ENCODE data around the gene SGPP1.
A peak's percentile ranks its signal among the peaks of the same experiment; 100 is the strongest.
"Not testable (repeated sequence)": the region's sequence is repeated elsewhere in the genome, so short reads cannot be mapped to it uniquely, and the experiment has no call there.

SGPP1 gene

DNA sequence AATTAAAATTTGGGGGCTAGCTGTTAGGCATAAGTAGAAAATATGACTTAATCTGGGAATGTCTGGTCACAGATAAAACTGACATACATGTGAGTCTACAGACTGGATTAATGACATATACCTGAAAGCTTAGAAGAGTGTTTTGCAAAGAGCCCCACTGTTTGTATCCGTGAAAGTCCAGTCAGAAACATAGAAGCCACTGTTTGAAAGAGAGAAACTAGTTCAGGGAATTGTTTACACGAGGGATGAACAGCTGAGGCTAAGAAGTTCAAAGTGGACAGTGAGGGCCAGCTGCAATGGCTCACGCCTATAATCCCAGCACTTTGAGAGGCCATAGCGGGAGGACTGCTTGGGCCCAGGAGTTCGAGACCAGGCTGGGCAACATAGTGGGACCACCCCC is 36.2 kb upstream of the SGPP1 start:
- TF ChIP-seq, protein P1, sequence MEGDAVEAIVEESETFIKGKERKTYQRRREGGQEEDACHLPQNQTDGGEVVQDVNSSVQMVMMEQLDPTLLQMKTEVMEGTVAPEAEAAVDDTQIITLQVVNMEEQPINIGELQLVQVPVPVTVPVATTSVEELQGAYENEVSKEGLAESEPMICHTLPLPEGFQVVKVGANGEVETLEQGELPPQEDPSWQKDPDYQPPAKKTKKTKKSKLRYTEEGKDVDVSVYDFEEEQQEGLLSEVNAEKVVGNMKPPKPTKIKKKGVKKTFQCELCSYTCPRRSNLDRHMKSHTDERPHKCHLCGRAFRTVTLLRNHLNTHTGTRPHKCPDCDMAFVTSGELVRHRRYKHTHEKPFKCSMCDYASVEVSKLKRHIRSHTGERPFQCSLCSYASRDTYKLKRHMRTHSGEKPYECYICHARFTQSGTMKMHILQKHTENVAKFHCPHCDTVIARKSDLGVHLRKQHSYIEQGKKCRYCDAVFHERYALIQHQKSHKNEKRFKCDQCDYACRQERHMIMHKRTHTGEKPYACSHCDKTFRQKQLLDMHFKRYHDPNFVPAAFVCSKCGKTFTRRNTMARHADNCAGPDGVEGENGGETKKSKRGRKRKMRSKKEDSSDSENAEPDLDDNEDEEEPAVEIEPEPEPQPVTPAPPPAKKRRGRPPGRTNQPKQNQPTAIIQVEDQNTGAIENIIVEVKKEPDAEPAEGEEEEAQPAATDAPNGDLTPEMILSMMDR (IDR thresholded peaks at IDR 0.05; ENCODE audit: low read length, missing control alignments), result no peak
- H3K4me3 ChIP-seq (replicated peaks; ENCODE audit: low read depth, low read length), result no peak overlapping the region
- no peak for DNase-seq (ENCODE audit: low read depth)

DNA sequence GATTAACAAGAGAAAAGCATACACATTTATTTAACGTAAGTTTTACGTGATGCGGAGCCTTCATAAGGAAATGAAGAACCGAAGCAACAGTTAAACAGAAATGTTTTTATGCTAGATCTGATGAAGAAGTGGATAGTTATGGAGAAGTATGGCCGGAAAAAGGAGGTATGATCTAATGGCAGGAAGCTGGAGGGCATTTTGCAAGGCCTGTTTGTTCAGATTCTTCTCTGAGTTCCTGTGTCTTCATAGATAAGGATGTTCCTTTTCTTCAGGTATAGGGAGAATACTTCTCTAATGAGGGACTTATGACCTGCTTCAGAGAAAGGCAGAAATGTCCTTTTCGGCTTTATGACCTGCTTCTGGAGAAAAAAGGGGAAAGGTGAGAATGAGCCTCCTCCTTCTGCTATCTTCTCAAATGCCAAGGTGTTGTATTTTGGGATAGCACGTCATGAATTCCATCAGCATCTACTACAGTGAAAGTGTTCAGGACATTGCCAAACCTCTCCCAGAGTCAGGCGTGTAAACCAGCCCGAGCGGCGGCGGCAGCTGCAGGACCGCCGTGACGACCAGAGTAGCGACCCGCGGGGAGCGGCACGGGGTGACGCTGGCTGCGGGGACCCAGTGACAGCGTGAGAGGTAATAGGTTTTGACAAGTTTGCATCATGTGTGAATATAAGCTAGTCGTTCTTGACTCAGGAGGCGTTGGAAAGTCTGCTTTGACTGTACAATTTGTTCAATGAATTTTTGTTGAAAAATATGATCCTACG is 33.7 kb upstream of the SGPP1 start:
- TF ChIP-seq, protein P1 (IDR thresholded peaks at IDR 0.05; ENCODE audit: low read length, missing control alignments), result no peak
- no peak overlapping the region for H3K4me3 ChIP-seq (replicated peaks; ENCODE audit: low read depth, low read length)
- DNase-seq (ENCODE audit: low read depth), result no peak

DNA sequence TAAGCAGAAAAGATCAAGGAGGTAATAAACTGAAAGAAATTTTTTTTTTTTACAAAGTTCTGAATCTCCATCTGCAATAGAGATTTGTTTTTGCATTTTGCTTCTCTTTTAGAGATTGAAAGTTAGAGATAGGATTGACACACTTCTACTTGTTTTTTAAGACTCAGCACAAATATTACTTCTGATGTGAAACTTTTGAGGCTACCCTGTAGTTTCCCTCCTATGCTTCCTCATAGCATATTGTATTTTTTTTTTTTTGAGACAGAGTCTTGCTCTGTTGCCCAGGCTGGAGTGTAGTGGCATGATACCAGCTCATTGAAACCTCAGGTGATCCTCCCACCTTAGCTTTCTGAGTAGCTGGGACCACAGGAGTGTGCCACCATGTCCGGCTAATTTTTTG is 32.1 kb upstream of the SGPP1 start:
- DNase-seq (ENCODE audit: low read depth), result no peak
- H3K4me3 ChIP-seq (replicated peaks; ENCODE audit: low read depth, low read length), result no peak overlapping the region

DNA sequence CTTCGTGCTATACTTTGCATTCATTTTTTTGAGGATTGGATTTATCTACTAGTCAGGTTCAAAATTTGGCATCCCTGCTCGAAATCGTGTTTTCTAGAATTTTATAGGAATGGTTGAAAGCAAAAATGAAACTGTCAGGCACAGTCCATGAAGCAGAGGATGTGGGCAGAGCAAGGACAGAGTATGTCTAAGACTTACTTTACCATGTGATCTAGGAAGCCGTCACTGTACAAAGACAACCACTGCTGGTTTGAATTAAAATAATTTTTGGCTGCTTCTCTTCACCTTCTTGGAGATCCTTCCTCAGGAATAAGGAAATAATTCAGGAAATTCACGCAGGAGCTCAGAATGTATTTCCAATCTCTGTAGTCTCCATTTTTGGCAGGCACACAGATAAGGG is 31.6 kb upstream of the SGPP1 start:
- peak; percentile 13 for DNase-seq (ENCODE audit: low read depth)
- H3K4me3 ChIP-seq (replicated peaks; ENCODE audit: low read depth, low read length), result no peak overlapping the region
- TF ChIP-seq, protein P1 (IDR thresholded peaks at IDR 0.05; ENCODE audit: low read length, missing control alignments), result no peak

More for the DNA sequence above, 32.1 kb upstream of the SGPP1 start:
- TF ChIP-seq, protein P1 (IDR thresholded peaks at IDR 0.05; ENCODE audit: low read length, missing control alignments), result no peak

DNA sequence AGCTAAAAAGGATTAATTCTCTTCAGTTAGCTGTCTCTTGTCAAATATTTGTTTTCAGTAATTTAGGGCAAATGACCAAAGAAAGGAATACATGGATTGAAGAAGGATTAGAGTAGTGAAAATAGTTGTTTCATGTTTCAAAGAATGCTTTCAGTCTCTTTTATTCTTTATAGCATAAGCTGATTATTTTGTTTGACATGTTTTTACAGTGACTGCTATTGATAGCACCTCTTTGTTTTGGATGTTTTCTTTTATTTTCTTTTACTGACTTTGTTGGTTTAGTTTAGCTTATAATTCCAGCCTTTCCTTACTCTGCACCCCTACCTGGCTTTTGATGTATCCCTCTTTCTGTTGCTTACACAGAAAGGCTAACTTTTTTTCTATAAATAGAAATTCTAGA is 29.3 kb upstream of the SGPP1 start:
- TF ChIP-seq, protein P1 (IDR thresholded peaks at IDR 0.05; ENCODE audit: low read length, missing control alignments), result no peak
- no peak overlapping the region for H3K4me3 ChIP-seq (replicated peaks; ENCODE audit: low read depth, low read length)

DNA sequence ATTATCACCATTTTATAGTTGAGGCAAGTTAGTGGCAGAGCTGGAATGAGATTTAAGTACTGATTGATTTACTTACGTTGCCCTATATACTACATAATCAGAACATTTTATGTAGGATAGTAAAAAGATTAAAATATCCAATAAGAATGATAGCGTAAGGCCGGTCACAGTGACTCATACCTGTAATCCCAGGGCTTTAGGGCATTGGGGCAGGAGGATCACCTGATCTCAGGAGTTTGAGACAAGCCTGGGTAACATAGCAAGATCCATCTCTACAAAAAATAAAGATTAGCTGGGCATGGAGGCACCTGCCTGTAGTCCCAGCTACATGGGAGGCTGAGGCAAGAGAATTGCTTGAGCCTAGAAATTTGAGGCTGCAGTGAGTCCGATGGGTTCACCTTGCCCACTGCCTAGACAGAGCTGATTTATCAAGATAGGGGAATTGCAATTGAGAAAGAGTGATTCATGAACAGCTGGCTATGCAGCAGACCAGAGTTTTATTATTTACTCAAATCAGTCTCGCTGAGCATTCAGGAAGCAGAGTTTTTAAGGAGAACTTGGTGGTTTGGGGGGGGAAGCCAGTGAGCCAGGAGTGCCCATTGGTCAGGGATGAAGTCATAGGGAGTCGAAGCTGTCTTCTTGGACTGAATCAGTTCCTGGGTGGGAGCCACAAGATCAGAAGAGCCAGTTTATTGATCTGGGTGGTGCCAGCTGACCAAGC is 24.7 kb upstream of the SGPP1 start:
- H3K4me3 ChIP-seq (replicated peaks; ENCODE audit: low read depth, low read length), result no peak overlapping the region
- DNase-seq (ENCODE audit: low read depth), result peak; percentile 51
- TF ChIP-seq, protein P1 (IDR thresholded peaks at IDR 0.05; ENCODE audit: low read length, missing control alignments), result no peak

More for the DNA sequence above, 29.3 kb upstream of the SGPP1 start:
- DNase-seq (ENCODE audit: low read depth), result no peak

DNA sequence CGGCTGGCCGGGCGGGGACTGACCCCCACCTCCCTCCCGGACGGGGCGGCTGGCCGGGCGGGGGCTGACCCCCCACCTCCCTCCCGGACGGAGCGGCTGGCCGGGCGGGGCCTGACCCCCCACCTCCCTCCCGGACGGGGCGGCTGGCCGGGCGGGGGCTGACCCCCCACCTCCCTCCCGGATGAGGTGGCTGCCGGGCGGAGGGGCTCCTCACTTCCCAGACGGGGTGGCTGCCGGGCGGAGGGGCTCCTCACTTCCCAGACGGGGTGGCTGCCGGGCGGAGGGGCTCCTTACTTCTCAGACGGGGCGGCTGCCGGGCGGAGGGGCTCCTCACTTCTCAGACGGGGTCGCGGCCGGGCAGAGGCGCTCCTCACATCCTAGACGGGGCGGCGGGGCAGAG is 23.2 kb upstream of the SGPP1 start:
- not testable (repeated sequence) for H3K4me3 ChIP-seq (replicated peaks; ENCODE audit: low read depth, low read length); DNase-seq (ENCODE audit: low read depth)
